Hepatocyte (in vitro differentiated cells): Measurements from ENCODE around the gene CCT8. TPM values are rescaled to one million over a fixed set of nuclear protein-coding genes. Genes with fewer than 3 reads are reported as not detected.

ENCODE experiments used
- DNase-seq: peaks from one replicate; pipeline ENCODE4 v3.0.0-alpha.2; 2016; ENCODE audit warnings: low spot score
- H2AFZ ChIP-seq: fragments of 200-600 bp; sonication (generic); 2 replicates; pipeline ENCODE4 v1.6.0; 2016; ENCODE audit warnings: antibody characterized with exemption, mild to moderate bottlenecking
- H3K27ac ChIP-seq: fragments of 200-600 bp; sonication (generic); 2 replicates; pipeline ENCODE4 v1.5.1; 2016; ENCODE audit warnings: mild to moderate bottlenecking
- H3K27me3 ChIP-seq: fragments of 200-600 bp; sonication (generic); 2 replicates; pipeline ENCODE4 v1.6.1; 2016
- H3K36me3 ChIP-seq: fragments of 200-600 bp; sonication (generic); replicated peaks from 2 replicates; pipeline ENCODE4 v1.5.1; 2016; ENCODE audit warnings: low read depth; ENCODE audit not compliant: insufficient read depth
- H3K4me1 ChIP-seq: fragments of 200-600 bp; sonication (generic); 2 replicates; pipeline ENCODE4 v1.5.1; 2016; ENCODE audit warnings: mild to moderate bottlenecking, moderate library complexity; ENCODE audit not compliant: insufficient read depth
- H3K4me2 ChIP-seq: fragments of 200-600 bp; sonication (generic); 2 replicates; pipeline ENCODE4 v1.6.0; 2016
- H3K4me3 ChIP-seq: fragments of 200-600 bp; sonication (generic); 2 replicates; pipeline ENCODE4 v1.5.1; 2016; ENCODE audit warnings: mild to moderate bottlenecking
- H3K79me2 ChIP-seq: fragments of 200-600 bp; sonication (generic); 2 replicates; pipeline ENCODE4 v1.6.0; 2017; ENCODE audit warnings: mild to moderate bottlenecking
- H3K9me2 ChIP-seq: fragments of 200-600 bp; sonication (generic); replicated peaks from 2 replicates; pipeline ENCODE4 v1.6.0; 2017; ENCODE audit warnings: mild to moderate bottlenecking; ENCODE audit not compliant: insufficient read depth
- H3K9me3 ChIP-seq: fragments of 200-600 bp; sonication (generic); 2 replicates; pipeline ENCODE4 v1.5.1; 2016; ENCODE audit warnings: low read depth, mild to moderate bottlenecking
- H4K20me1 ChIP-seq: fragments of 200-600 bp; sonication (generic); 2 replicates; pipeline ENCODE4 v1.6.0; 2016; ENCODE audit warnings: mild to moderate bottlenecking; ENCODE audit not compliant: insufficient read depth, poor library complexity, severe bottlenecking
- EZH2 ChIP-seq: fragments of 200-600 bp; sonication (generic); IDR thresholded peaks from 2 replicates; pipeline ENCODE4 v1.6.1; 2016; ENCODE audit warnings: antibody characterized with exemption, mild to moderate bottlenecking, borderline replicate concordance
- EZH2phosphoT487 ChIP-seq: fragments of 200-600 bp; sonication (generic); IDR thresholded peaks from one replicate; pipeline ENCODE4 v1.6.1; 2018; ENCODE audit warnings: antibody characterized with exemption, mild to moderate bottlenecking, low read depth, moderate library complexity; ENCODE audit not compliant: unreplicated experiment, severe bottlenecking
- WGBS: methylation state at CpG from one replicate; pipeline ENCODE4 v1.1.6; 2016; ENCODE audit warnings: low lambda C conversion rate; ENCODE audit errors: missing lambda C conversion rate; 5-methylcytosine and 5-hydroxymethylcytosine counted together
- polyA plus RNA-seq: library from polyadenylated mRNA; unstranded; fragments of >200 nt; fragmentation: Nextera tagmentation; extraction: Ambion mirVana; gene quantifications from 2 replicates; pipeline ENCODE4 v1.2.1, GENCODE V29; 2016
- total RNA-seq: library from RNA; depleted of rRNA; stranded (reverse); fragments of >200 nt; gene quantifications from 2 replicates; pipeline ENCODE4 v1.2.3, GENCODE V29; 2014
- TF ChIP-seq, protein P1 (sequence below): fragments of 200-600 bp; sonication (generic); IDR thresholded peaks from 2 replicates; pipeline ENCODE4 v1.5.1; 2016; ENCODE audit warnings: antibody characterized with exemption, mild to moderate bottlenecking; ENCODE audit not compliant: poor library complexity

CCT8 gene
- total and polyA plus RNA-seq, 2 experiments from 2014 or later: 125 to 196 TPM

DNA sequence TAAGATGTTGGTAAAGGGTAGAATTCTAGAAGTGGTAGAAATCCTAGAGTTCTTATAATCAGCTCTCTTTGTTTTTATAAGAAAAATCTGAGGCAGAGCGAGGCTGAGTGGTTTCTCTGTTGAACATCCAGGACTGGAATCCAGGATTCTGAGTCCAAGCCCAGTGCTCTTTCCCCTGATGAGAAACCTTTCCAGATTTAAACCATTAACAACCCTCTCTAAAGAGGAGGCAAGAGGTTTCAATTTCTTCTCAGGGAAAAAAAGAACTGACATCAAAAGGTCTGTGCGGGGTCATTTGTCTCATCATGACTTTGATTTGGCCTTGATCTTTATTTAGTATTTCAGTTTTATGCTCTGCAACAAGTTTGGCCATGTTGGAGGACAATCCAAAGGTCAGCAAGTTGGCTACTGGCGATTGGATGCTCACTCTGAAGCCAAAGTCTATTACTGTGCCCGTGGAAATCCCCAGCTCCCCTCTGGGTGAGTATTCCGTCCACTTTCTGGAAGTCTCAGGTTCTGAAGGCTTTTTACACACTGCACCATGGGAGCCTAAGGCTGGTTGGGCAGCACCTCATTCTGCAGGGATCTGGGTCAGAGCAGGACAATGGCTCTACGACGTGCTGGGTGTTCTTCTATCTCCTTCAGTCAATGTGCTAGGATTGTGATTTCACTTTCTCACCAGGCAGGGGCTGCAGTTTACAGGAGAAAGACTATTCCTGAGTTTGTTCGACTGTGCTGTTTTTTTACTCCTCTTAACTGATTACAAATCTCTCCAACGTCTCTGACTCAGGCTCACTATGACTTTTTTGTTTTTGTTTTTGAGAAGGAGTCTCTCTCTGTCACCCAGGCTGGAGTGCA is 18.9 kb upstream of the CCT8 start:
- TF ChIP-seq, protein P1, sequence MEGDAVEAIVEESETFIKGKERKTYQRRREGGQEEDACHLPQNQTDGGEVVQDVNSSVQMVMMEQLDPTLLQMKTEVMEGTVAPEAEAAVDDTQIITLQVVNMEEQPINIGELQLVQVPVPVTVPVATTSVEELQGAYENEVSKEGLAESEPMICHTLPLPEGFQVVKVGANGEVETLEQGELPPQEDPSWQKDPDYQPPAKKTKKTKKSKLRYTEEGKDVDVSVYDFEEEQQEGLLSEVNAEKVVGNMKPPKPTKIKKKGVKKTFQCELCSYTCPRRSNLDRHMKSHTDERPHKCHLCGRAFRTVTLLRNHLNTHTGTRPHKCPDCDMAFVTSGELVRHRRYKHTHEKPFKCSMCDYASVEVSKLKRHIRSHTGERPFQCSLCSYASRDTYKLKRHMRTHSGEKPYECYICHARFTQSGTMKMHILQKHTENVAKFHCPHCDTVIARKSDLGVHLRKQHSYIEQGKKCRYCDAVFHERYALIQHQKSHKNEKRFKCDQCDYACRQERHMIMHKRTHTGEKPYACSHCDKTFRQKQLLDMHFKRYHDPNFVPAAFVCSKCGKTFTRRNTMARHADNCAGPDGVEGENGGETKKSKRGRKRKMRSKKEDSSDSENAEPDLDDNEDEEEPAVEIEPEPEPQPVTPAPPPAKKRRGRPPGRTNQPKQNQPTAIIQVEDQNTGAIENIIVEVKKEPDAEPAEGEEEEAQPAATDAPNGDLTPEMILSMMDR: no peak
- TF ChIP-seq EZH2phosphoT487 (no peak), EZH2 (no peak)
- H3K27me3 ChIP-seq: no peaks in the 10 kb centered on the region
- H3K4me3 ChIP-seq: no peak overlapping the region
- H4K20me1 ChIP-seq: no peaks in the 10 kb centered on the region
- no peaks in the 10 kb centered on the region for H3K79me2 ChIP-seq
- H3K9me2 ChIP-seq: no peaks in the 10 kb centered on the region
- 61% methylated on average over 9 of the region's 9 CpGs for WGBS
- no peak overlapping the region for H2AFZ ChIP-seq
- no peak for DNase-seq
- H3K27ac ChIP-seq: no peak overlapping the region
- H3K4me1 ChIP-seq: no peaks in the 10 kb centered on the region
- no peaks in the 10 kb centered on the region for H3K36me3 ChIP-seq
- no peak overlapping the region for H3K4me2 ChIP-seq
- H3K9me3 ChIP-seq: no peaks in the 10 kb centered on the region

DNA sequence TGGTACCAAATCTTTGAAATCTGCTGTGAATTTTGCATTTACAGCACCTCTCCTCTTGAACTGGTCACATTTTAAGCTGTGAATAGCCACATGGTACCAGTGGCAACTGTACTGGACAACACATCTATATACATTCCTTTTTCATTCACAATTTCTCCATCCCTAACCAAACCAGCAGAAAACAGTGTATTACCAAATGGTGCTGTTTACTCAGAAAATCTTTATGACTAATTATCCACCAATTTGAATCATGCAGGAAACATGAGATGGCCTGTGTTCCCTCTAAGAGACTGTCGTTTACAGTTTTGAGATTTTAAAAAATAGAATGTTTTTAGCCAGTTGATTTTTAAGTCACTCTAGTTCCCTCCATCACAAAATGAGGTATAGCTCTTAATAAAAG is 17.6 kb upstream of the CCT8 start:
- Histone ChIP-seq H3K4me3 (no peak overlapping the region), H3K4me2 (no peak overlapping the region), H3K9me2 (no peaks in the 10 kb centered on the region), H3K4me1 (no peaks in the 10 kb centered on the region), H3K27me3 (no peaks in the 10 kb centered on the region), H3K9me3 (no peaks in the 10 kb centered on the region), H3K79me2 (no peaks in the 10 kb centered on the region), H3K36me3 (no peaks in the 10 kb centered on the region), H2AFZ (no peak overlapping the region), H3K27ac (no peak overlapping the region), H4K20me1 (no peaks in the 10 kb centered on the region)
- WGBS: 38% methylated on average over 1 of the region's 1 CpG
- DNase-seq: no peak
- TF ChIP-seq EZH2phosphoT487: no peak
- TF ChIP-seq, protein P1: no peak
- no peak for TF ChIP-seq EZH2

DNA sequence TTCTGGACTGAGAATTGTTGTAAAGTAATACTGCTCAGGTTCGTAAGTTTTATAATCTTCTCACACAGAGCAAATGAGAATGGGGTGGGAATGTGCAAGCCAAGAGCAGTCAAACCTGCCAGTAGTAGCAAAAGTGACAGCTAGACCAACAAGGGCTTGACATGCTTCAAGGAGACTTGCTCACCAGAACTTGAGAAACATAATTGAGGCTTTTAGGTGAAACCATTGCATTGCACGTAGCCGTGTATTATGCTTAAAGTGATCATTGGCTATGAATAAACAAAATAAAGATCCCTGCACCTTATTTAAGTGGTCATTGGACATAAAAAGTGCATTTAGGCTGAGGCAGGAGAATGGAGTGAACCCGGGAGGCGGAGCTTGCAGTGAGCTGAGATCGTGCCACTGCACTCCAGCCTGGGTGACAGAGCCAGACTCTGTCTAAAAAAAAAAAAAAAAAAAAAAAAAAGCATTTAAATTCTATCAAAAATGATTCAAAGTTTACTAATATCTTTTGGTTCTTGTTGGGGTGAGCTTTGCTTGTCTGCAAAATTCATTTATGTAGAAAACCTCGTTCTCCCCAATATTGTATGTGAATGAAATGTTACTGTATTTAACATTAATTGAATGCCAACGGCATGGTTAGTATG is 11.8 kb upstream of the CCT8 start:
- Histone ChIP-seq H3K4me2 (peak overlapping the region; percentile 35), H3K4me1 (no peaks in the 10 kb centered on the region), H3K4me3 (no peak overlapping the region), H2AFZ (no peak overlapping the region), H4K20me1 (no peaks in the 10 kb centered on the region), H3K9me3 (no peaks in the 10 kb centered on the region), H3K36me3 (no peaks in the 10 kb centered on the region), H3K79me2 (no peaks in the 10 kb centered on the region), H3K9me2 (no peaks in the 10 kb centered on the region), H3K27me3 (no peaks in the 10 kb centered on the region), H3K27ac (no peak overlapping the region)
- DNase-seq: no peak
- 67% methylated on average over 8 of the region's 8 CpGs for WGBS
- TF ChIP-seq EZH2phosphoT487: no peak
- TF ChIP-seq, protein P1: no peak
- no peak for TF ChIP-seq EZH2
